GM18907 (cell line): ENCODE results near the gene B4GALT2.

Source experiments
- ATAC-seq: cut with Tn5 transposase; IDR thresholded peaks from one replicate; pipeline ENCODE4 v1.9.1; 2021; ENCODE audit warnings: mild to moderate bottlenecking, moderate library complexity; ENCODE audit not compliant: unreplicated experiment

Gene B4GALT2

DNA sequence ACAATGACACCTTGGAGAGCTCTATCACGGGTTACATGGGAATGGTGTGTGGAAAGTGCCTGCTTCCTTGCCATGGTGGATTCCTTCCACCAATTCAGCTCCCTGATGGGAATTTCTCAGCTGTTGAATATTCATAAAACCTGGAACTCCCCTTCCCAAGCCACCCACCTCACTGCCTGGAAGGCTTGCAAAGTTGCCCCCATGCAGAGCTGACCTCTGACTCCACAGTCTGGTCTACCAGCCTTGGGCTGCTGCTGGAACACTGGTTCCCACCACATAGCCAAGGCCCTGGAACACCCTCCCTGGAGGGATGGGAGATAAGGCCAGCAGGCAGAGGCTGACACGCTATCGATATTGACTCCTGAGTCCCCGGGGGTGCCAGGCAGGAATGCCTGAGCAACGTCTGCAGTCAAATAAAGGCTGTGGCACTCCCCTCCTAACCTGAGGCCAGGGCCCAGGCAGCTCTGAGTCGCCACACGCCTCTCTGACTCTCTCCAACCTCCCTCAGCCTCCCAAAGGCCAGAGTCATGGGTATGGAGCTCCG, 21.2 kb downstream of the B4GALT2 start:
- ATAC-seq = no peak

DNA sequence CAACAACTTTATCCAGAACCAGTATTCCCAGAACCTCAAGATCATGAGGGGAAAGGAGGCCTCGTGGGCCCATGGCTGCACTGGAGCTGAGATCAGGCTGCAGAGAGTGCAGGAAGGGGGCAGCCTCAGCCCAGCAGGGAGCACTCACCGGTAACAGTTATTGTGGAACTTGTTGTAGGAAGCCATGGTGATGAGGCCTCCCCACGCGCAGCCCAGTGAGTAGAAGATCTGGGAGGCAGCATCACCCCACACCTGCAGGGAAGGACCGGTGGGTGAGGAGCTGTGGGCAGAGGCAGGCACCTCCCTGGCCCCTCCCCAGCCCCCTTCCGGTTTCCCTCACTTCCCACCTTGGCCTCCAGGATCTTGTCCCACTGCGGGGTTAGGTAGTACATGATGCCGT, 23.2 kb downstream of the B4GALT2 start:
- no peak for ATAC-seq

DNA sequence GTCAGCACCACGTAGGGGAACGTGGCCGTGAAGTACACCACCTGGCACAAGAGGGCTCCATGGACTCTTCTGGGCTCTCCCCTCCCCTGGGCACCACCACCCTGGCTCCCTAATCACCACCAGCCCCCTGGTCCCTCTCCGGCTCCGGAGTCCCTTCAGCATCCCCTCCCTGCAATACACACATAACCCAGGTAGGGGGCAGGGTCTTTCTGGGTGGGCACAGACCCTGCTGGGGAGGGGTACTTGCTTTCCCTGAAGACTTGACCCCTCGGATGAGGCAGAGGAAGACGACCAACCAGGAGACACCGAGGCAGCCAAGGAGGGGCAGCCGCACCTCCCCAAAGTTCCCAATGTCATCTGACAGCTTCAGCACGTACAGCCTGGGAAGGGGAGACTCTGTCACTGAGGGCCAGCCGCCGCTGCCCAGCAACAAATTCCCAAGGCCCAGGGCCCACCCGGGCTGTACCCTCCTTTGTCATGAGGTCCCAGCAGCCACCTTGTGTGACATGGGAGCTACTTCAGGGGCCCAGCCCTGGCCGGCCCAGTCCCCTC, 23.7 kb downstream of the B4GALT2 start:
- no peak for ATAC-seq

DNA sequence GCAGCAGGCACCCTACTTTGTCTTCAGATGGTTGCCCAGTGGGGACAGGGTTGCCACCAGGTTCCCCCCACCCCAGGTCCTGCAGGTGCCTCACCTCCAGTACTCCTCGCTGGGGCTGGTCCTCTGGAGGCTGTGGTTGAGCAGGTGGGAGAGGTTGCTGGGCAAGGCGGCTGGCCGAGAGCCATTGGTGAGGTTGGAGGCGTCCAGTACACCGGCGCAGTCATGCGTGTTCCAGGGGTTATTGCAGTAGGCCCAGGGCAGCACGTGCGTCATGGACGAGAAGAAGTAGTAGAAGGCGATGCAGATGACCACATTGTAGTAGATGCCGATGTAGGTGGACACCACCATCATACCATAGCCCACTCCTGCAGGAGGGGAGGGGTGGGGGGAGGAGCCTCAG, 29.2 kb downstream of the B4GALT2 start:
- no peak for ATAC-seq

- no peak for ATAC-seq
These were observed 32.0 kb downstream of the B4GALT2 start for GRCh38 chr1:44010935-44011471.

- ATAC-seq = no peak
These were observed 33.4 kb downstream of the B4GALT2 start for GRCh38 chr1:44012404-44012803.

DNA sequence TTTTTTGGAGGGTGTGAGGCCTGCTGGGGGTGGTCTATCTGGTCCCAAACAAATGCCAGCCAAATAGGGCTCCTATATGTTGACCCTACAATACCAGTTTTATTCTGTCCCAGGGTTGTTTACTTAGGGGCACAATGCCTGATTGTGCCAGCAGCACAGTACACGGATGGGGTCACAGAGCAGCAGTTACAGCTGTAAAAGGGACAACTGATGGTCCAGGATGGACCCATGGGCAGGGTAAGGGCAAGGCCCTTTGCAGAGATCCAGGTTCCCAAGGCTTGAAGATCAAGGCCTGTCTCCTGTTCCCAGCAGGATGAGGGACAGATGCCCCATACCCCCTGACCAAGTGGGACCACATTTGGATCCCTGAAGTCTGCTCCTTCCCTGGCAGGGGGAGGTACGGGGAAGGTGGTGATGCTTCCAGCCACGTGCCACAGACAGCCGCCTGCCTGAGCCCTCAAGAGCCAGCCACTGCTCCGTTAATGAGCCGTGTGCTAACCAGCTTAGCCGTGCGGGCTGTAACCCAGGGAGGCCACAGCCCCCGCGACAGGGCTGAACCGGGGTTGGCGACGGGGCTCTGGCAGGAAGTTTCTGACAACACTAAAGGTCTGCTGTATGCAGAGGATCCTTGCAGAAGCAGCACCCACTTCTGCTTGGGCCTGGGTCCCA, 34.1 kb downstream of the B4GALT2 start:
- ATAC-seq = no peak

- ATAC-seq = no peak
These were observed 34.9 kb downstream of the B4GALT2 start for GRCh38 chr1:44013949-44014348.

DNA sequence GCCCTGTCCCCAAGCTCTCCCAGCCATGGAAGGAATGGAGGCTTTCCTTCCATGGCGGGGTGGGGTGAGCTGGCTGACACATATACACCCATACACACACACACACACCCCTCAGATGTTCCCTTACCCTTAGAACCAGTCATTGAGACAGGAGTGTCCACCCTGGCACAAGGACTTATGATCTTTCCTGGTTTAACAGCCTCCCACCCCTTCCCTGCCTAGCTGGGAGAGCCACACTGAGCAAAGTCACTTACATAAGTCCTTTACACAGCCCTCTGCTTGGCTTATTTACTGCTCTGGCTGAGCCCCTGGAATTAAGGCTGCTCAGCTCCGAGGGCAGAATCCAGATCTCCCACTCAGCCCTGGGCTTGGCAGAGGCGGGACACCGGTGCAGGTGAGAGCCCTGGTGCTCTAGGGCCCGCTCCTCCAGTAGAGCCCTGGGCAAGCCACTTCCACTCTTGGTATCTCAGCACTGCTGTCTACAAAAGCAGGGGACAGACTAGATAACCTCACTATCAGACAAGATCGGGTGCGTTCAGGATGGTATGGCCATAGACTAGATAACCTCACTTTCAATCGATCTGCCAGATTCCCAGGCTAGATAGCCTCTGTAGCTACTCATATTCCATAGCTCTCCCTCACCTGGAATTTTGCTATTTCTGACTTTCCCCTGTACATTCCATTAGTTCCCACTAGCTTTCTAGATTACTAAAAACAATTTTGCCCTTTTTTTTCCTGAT, 35.5 kb downstream of the B4GALT2 start:
- ATAC-seq = no peak

GRCh38 chr1:44015206-44015605, 36.2 kb downstream of the B4GALT2 start:
- ATAC-seq = no peak

- ATAC-seq = no peak
These were observed 37.3 kb downstream of the B4GALT2 start for GRCh38 chr1:44016041-44016889.

DNA sequence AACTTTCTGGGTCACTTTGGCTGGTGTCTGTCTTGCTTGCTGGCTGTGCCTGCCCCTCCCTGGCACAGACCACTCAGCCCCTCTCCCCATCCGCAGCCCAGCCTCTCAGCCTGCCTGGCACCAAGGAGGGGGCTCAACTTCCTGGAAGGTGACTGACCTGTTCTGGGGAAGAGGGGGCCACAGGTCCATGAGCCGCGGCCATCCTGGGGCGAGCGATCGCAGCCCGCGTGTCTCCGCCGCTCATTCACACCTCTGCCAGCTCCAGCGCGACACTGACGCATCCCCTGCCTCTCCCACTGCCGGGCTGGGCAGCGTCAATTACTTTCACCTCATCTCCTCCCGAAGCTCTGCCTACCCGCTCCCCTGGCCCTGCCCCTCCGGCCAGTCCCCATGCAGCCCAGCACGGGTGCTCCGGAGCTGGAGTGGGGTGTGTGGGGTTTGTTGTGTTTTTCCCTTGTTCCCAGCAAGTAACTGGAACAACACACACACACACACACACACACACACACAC, 37.9 kb downstream of the B4GALT2 start:
- no peak for ATAC-seq

GRCh38 chr1:44019466-44019948, 40.5 kb downstream of the B4GALT2 start:
- ATAC-seq = no peak

- ATAC-seq = no peak
These were observed 41.5 kb downstream of the B4GALT2 start for GRCh38 chr1:44020464-44020863.

- no peak for ATAC-seq
These were observed 42.1 kb downstream of the B4GALT2 start for GRCh38 chr1:44021156-44021555.

GRCh38 chr1:44021581-44022321, 42.7 kb downstream of the B4GALT2 start:
- ATAC-seq = no peak

- no peak for ATAC-seq
These were observed 45.3 kb downstream of the B4GALT2 start for GRCh38 chr1:44024031-44024902.

DNA sequence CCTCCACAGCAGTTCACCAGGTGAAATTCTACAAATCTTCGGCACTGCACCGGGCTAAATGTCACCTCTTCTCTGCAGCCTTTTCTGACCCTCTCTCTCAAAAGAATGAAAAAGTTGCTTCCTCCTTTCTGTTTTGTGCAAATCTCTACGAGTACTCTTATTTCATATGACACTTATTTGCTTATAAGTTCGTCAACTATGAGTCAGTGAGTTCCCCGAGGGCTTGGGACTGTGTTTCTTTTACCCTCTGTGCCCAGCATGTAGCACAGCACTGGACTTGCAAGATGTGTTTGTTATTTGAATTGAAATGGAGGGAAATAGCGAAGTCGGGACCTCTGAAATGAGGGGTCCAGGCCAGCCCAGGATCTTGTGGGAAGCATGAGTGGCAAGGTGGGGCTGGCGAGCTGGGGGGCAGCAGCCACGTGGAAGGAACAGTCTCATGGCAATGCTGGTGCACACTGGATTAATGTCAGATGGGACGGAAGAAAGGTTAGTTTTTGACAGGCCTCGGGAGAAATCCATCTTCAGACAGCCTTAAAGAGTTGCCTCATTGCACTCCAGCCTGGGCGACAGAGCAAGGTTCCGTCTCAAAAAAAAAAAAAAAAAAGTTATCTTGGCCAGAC, 46.0 kb downstream of the B4GALT2 start:
- ATAC-seq = no peak
